Ectodermal cell (in vitro differentiated cells): ENCODE results near the gene DSCAML1.

Experiments used
- H3K27ac ChIP-seq: 2 replicates; pipeline ENCODE4 v1.7.0; 2013; ENCODE audit warnings: mild to moderate bottlenecking, low read depth, low read length; ENCODE audit not compliant: insufficient read depth, poor library complexity, severe bottlenecking
- H3K27me3 ChIP-seq: 2 replicates; pipeline ENCODE4 v1.7.0; 2013; ENCODE audit warnings: mild to moderate bottlenecking, low read length; ENCODE audit not compliant: insufficient read depth, control insufficient read depth, poor library complexity, severe bottlenecking
- H3K36me3 ChIP-seq: one replicate; pipeline ENCODE4 v1.7.0; 2013; ENCODE audit warnings: low read length; ENCODE audit not compliant: control insufficient read depth, insufficient read depth
- H3K4me1 ChIP-seq: one replicate; pipeline ENCODE4 v1.7.0; 2013; ENCODE audit warnings: low read length; ENCODE audit not compliant: control insufficient read depth, insufficient read depth
- H3K4me3 ChIP-seq: 2 replicates; pipeline ENCODE4 v1.7.0; 2013; ENCODE audit warnings: low read depth, low read length, control low read depth; ENCODE audit not compliant: insufficient read depth
- H3K9me3 ChIP-seq: 2 replicates; pipeline ENCODE4 v1.7.0; 2013; ENCODE audit warnings: mild to moderate bottlenecking, low read length, moderate library complexity; ENCODE audit not compliant: control insufficient read depth
- WGBS, 2 experiments: methylation state at CpG; one replicate each; pipeline ENCODE4 v1.1.7; 2013; ENCODE audit warnings: missing lambda C conversion rate in 2 of 2; 5-methylcytosine and 5-hydroxymethylcytosine counted together

Gene DSCAML1

GRCh38 chr11:117747892-117748291 lies 49.1 kb downstream of the DSCAML1 start:
- no peaks in the 10 kb centered on the region for H3K27me3 ChIP-seq
- H3K4me3 ChIP-seq, result no peak overlapping the region
- no peaks in the 10 kb centered on the region for H3K9me3 ChIP-seq
- H3K27ac ChIP-seq, result no peak overlapping the region
- 90 to 94% methylated on average over 3 of the region's 3 CpGs for WGBS, 2 experiments
- H3K36me3 ChIP-seq, result no peaks in the 10 kb centered on the region
- peaks cover 7% of the 10 kb centered on the region for H3K4me1 ChIP-seq

- Histone ChIP-seq H3K36me3 (no peaks in the 10 kb centered on the region), H3K27me3 (no peaks in the 10 kb centered on the region), H3K27ac (no peak overlapping the region), H3K9me3 (no peaks in the 10 kb centered on the region), H3K4me3 (no peak overlapping the region), H3K4me1 (no peaks in the 10 kb centered on the region)
- 85 to 88% methylated on average over 7 of the region's 7 CpGs for WGBS, 2 experiments
These were observed 51.7 kb downstream of the DSCAML1 start for GRCh38 chr11:117745346-117745745.

DNA sequence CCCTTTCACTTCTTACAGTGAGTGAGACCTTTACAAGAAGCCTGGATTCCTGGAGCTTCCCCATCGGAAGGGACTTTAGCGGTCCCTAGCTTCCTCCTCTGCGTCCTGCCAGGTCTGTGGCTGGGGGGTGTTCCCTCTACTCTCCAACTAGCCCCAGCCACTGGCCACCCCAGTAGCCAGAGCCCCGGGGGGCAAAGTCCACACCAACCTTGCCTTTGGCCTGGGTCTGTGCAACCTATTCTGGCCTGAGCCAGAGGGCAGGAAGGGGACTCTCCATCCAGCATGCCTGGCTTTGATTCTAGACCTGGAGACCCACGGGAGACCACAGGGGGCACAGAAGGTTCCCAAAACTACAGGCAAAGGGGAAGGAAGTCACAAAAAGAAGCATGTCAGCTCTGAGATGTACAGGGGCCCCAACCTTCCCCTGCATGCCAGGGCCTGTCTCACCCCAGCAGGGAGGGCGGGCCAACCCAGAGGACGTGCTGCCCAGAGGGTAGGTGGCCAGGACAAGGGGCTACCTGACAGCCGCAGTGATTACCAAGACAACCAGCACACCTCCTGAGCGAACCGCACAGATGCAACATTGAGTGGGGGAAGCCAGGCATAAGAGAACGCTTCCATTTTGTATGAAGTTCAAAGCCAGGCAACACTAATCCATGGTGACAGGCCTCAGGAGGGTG lies 52.4 kb downstream of the DSCAML1 start:
- Histone ChIP-seq H3K27me3 (no peaks in the 10 kb centered on the region), H3K9me3 (no peaks in the 10 kb centered on the region), H3K4me1 (no peaks in the 10 kb centered on the region), H3K27ac (no peak overlapping the region), H3K36me3 (no peaks in the 10 kb centered on the region), H3K4me3 (no peak overlapping the region)
- 80 to 81% methylated on average over 11 of the region's 11 CpGs for WGBS, 2 experiments

- 88 to 90% methylated on average over 9 of the region's 9 CpGs for WGBS, 2 experiments
- no peak overlapping the region for H3K27ac ChIP-seq
- no peaks in the 10 kb centered on the region for H3K27me3 ChIP-seq
- H3K4me1 ChIP-seq, result no peaks in the 10 kb centered on the region
- no peaks in the 10 kb centered on the region for H3K9me3 ChIP-seq
- no peaks in the 10 kb centered on the region for H3K36me3 ChIP-seq
- no peak overlapping the region for H3K4me3 ChIP-seq
These were observed 53.7 kb downstream of the DSCAML1 start for GRCh38 chr11:117743121-117743815.

DNA sequence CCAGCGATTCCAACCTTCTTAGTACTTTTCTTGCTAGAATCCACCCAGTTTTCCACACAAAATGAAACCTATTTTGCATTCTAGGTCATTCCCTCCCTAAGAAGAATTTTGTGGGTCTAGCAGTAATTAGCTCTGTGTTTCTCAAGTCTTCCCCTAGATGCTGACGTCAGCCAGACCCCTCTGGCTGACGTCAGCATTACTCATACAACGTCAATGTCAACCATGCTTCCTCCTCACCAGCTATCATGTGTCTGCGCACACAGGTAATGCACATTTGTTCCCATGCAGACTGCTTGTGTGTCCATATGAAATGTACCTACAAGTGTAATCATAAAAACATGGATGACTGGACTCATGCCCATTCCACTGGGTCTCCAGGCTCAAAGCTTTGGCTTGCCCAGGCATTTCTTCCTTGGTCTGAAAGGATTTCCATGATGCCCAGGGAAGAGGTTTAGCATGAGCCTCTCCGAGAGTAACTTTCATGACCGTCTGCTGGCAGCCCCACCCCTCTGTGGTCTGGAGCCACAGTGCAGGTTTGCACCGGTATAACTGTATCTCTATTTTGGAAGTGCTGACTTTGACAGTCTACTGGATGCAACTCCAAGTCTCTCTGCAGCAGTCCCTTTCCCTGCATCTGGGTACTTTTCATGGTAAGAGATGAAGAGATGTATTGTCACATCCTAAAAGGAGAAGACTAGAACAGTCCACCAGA lies 58.6 kb downstream of the DSCAML1 start:
- Histone ChIP-seq H3K27me3 (no peaks in the 10 kb centered on the region), H3K4me3 (no peak overlapping the region), H3K36me3 (no peaks in the 10 kb centered on the region), H3K4me1 (peaks cover 5% of the 10 kb centered on the region), H3K9me3 (no peaks in the 10 kb centered on the region), H3K27ac (no peak overlapping the region)
- 86 to 89% methylated on average over 8 of the region's 8 CpGs for WGBS, 2 experiments

DNA sequence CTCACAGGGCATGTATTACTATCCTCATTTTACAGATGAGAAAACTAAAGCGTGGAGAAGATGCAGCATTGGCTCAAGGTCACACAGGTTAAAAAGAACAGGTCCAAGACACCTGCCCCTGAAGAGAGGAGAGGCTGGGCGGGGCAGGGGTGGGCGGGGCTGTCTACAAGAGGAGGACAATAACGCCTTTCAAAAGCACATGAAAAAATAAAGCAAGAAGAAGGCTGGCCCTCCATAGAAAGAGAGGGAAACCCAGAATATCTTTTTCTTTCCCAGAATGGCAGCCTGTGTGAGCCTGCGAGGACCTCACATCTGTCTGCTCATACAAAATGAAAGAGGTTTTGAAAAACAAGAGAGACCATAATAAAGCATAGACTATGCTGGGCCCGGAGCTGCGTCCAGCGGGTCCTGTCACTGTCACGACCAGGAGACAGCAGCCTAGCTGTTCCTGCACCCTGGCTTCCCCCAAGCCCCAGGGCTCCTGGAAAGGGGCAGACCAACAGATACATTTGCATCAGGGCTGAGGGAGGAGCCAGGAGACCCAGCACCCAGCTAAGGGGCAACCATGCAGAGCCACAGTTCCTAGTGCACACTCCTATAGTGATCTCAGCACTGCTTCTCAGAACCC lies 61.6 kb downstream of the DSCAML1 start:
- 92% methylated on average over 9 of the region's 9 CpGs for WGBS, 2 experiments
- Histone ChIP-seq H3K9me3 (no peaks in the 10 kb centered on the region), H3K36me3 (no peaks in the 10 kb centered on the region), H3K4me3 (no peak overlapping the region), H3K27me3 (no peaks in the 10 kb centered on the region), H3K4me1 (peaks cover 5% of the 10 kb centered on the region), H3K27ac (no peak overlapping the region)

DNA sequence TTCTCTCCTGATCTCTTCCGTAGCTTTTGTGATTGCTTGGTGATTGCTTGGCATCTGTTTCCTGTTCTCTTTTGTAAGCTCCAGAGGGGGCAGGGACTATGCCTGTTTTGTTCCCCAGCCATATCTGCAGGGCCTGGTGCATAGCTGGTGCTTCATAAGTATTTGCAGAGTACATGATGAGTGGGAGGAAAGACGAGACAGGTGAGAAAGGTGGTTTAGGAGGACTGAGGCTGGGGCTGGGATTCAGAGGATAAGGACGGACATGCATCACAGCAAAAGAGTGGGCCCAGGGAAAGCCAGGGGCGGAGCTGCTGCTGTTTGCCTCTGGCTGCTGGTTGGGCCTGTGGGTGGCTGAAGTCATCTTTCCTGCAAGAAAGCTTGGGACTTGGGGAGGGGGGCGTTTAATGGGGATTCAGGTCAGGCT lies 62.4 kb downstream of the DSCAML1 start:
- H3K4me1 ChIP-seq, result peaks cover 5% of the 10 kb centered on the region

DNA sequence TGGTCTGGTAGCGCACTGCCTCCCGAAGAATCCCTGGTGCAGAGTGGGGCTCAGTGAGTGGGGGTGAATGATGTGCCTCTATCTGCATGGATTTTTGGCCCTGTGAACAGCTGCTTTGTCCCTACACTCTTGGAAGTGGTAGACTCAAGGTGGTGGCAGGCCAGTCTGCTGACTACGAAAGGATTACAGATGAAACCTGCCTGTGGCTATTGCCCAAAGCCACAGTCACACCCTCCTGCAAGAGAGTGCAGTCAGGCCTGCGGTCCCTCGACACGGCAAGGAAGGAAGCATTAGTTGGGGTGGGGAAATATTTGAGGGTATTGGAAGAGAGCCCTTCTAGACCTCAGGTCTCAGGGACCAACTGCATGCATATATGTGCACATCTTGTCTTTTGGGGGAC lies 63.7 kb downstream of the DSCAML1 start:
- peaks cover 5% of the 10 kb centered on the region for H3K4me1 ChIP-seq
- 91 to 93% methylated on average over 6 of the region's 6 CpGs for WGBS, 2 experiments
- peaks cover 2% of the 10 kb centered on the region for H3K9me3 ChIP-seq
- no peak overlapping the region for H3K27ac ChIP-seq
- H3K4me3 ChIP-seq, result no peak overlapping the region
- no peaks in the 10 kb centered on the region for H3K27me3 ChIP-seq
- H3K36me3 ChIP-seq, result no peaks in the 10 kb centered on the region

More for the DNA sequence above, 62.4 kb downstream of the DSCAML1 start:
- Histone ChIP-seq H3K4me3 (no peak overlapping the region), H3K9me3 (no peaks in the 10 kb centered on the region), H3K36me3 (no peaks in the 10 kb centered on the region), H3K27me3 (no peaks in the 10 kb centered on the region), H3K27ac (no peak overlapping the region)
- WGBS, 2 experiments, result 38 to 39% methylated on average over 5 of the region's 5 CpGs

DNA sequence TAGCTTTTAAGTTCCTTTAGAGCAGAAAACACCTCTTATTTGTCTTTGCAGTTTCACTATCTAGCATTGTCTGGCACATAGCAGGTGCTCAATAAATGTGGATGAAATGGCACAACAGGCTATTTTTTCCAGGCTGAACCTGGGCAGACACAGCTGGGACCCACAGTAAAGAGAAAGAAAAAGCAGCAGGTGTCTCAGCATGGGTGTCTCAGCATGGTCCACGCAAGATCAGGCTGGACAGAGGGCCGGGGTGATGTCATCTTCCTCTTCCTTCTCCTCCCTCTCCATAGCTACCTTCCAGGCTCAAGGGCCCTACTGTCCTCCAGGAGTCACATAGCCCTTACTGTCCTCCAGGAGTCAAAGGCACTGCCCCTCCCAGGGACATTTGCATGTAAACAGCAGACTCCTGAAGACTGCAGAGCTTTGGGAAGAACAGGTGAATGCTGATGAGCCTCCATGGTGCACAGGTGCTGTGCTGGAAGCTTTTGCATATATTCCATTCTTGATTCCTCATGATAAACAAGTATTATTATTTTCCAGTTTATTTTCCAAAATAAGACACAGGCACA lies 65.2 kb downstream of the DSCAML1 start:
- Histone ChIP-seq H3K9me3 (peaks cover 2% of the 10 kb centered on the region), H3K27me3 (no peaks in the 10 kb centered on the region), H3K4me1 (peaks cover 5% of the 10 kb centered on the region), H3K27ac (no peak overlapping the region), H3K36me3 (no peaks in the 10 kb centered on the region), H3K4me3 (no peak overlapping the region)
- 64 to 66% methylated on average over 2 of the region's 2 CpGs for WGBS, 2 experiments
